Muscle of leg (tissue), 11 donors: Measurements from ENCODE around the gene SLC7A5. TPM values are rescaled to one million over a fixed set of nuclear protein-coding genes. Genes with fewer than 3 reads are reported as not detected.
"Not testable (repeated sequence)": the region's sequence is repeated elsewhere in the genome, so short reads cannot be mapped to it uniquely, and the experiment has no call there.

Experiments used
- DNase-seq: peaks from one replicate; pipeline ENCODE4 v3.0.0; 2013
- H3K27ac ChIP-seq: one replicate; pipeline ENCODE4 v1.5.1; 2013; ENCODE audit warnings: mild to moderate bottlenecking, low read length, control low read depth
- H3K27me3 ChIP-seq: one replicate; pipeline ENCODE4 v1.6.1; 2013; ENCODE audit warnings: low read length; ENCODE audit not compliant: control insufficient read depth, insufficient read depth
- H3K36me3 ChIP-seq: one replicate; pipeline ENCODE4 v1.6.1; 2013; ENCODE audit warnings: low read length; ENCODE audit not compliant: control insufficient read depth, insufficient read depth
- H3K4me1 ChIP-seq: one replicate; pipeline ENCODE4 v1.6.1; 2013; ENCODE audit warnings: low read length; ENCODE audit not compliant: control insufficient read depth, insufficient read depth
- H3K4me3 ChIP-seq: one replicate; pipeline ENCODE4 v1.5.1; 2013; ENCODE audit warnings: low read length, control low read depth
- H3K9me3 ChIP-seq: replicated peaks from 2 replicates; pipeline ENCODE4 v1.6.1; 2013; ENCODE audit warnings: low read depth, low read length; ENCODE audit not compliant: control insufficient read depth
- WGBS: methylation state at CpG from one replicate; pipeline ENCODE4 v1.1.5; 2013; ENCODE audit warnings: missing lambda C conversion rate; ENCODE audit not compliant: insufficient coverage; 5-methylcytosine and 5-hydroxymethylcytosine counted together
- polyA plus RNA-seq, 8 donors: library from polyadenylated mRNA; unstranded; fragments of 120-200 nt; gene quantifications; one replicate each; pipeline versions ENCODE4 v1.2.1 to v1.2.3, GENCODE V29; 2013; ENCODE audit warnings: inconsistent platforms in 1 of 8, low replicate concordance in 1 of 8; ENCODE audit not compliant: insufficient read length in 8 of 8, insufficient read depth in 1 of 8
- total RNA-seq: library from RNA; stranded (reverse); fragments of 120-200 nt; gene quantifications from one replicate; pipeline ENCODE4 v1.2.4, GENCODE V29; 2013

The SLC7A5 gene
- total and polyA plus RNA-seq, 9 donors = 2.3 to 14.3 (median 11.0) TPM

DNA sequence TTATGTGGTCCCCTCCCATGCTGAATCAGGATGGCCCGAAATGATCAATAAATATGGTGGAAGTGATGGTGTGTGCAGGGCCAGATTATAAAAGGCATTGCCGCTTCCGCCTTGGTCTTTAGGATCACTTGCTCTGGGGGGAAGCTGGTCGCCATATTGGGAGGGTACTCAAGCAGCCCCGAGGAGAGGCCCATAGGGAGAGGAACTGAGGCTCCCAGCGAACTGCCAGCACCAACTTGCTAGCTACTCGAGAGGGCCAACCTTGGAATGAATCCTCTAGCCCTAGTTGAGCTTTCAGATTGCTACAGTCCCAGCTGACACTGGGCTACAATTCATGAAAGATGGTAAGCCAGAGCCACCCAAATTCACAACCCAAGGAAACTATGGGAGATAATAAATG is 19.0 kb upstream of the SLC7A5 start:
- not testable (repeated sequence) for H3K9me3 ChIP-seq, H3K36me3 ChIP-seq, DNase-seq, H3K4me3 ChIP-seq, H3K27me3 ChIP-seq, H3K27ac ChIP-seq, H3K4me1 ChIP-seq
- 97% methylated on average over 5 of the region's 7 CpGs for WGBS

DNA sequence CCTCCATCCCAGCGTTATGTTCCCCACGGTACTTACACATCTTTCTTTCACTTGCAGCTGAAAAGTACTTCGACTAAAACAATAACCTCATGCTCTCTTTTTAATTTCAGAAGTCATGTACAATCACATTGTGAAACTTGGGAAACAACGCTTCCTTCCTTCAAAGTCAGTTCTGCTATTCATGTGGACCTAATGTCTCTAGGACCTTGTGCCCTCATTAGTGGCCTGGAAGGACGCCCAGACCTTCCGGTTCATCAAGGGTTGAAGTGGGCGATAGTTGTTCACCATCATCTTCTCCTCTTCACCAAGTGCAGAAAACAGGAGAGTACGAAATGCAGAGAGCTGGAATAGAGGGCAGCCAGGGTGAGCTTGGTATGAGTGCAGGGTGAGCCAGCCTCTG is 18.6 kb upstream of the SLC7A5 start:
- 86% methylated on average over 4 of the region's 8 CpGs for WGBS
- DNase-seq, H3K36me3 ChIP-seq, H3K9me3 ChIP-seq, H3K27me3 ChIP-seq, H3K27ac ChIP-seq, H3K4me1 ChIP-seq, H3K4me3 ChIP-seq: not testable (repeated sequence)

DNA sequence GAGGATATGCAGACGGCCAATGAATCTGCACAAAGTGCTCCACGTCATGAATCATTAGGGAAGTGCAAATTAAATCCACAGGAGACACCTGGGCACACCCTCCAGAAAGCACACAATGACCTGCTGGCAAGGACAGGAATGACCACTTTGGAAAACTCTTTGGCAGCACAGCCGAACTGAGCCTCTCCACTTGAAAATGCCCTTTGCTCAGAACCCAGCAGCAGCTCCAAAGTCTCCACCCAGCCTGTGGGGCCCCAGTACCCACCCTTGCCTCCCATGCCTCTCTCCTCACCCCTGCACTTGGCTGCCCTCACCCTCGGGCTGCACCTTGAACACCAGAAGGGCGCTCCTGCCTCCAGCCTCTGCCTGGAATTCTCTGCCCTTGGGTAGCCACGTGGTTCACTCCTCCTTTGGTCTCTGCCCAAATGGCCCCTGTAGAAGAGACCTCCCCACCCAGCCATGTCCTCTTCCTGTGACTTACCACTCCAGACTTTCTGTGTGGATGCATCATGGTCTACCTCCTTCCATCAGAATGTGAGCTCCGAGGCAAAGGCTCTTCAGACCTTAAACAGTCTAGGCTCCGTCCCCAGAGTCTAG is 16.2 kb upstream of the SLC7A5 start:
- H3K36me3 ChIP-seq, H3K27ac ChIP-seq, DNase-seq, H3K4me3 ChIP-seq, H3K4me1 ChIP-seq, H3K9me3 ChIP-seq: not testable (repeated sequence)
- H3K27me3 ChIP-seq = peaks cover 15% of the 10 kb centered on the region
- 31% methylated on average over 3 of the region's 8 CpGs for WGBS

DNA sequence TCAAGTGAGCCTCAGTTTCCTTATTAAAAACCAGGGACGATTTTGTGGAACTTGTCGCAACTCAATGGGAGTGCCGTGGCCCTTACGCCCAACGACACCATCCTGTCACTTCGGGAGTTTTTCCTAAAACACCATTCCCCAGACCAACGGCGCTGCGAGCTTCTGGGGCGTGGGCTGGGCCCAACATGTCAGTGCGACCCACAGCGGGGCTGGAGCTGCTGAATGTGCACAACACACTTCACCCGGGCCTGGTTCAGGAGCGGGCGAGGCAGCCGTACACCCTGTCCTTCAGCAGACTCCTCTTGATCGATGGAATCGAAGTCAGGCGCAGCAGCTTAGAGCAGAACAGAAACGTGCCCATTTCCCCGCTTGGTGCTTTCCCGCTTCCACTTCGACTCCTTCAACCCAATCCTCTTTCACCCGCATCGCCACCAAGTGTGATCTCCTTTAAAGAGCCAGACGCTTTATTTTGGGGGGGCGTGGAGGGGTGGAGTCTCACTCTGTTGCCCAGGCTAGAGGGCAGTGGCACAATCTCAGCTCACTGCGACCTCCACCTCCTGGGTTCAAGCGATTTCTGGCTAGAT is 13.2 kb upstream of the SLC7A5 start:
- Histone ChIP-seq H3K27ac (no peak overlapping the region), H3K36me3 (no peaks in the 10 kb centered on the region), H3K4me1 (peaks cover 3% of the 10 kb centered on the region), H3K27me3 (peaks cover 20% of the 10 kb centered on the region), H3K9me3 (no peaks in the 10 kb centered on the region), H3K4me3 (no peak overlapping the region)
- no peak for DNase-seq
- 87% methylated on average over 23 of the region's 29 CpGs for whole genome bisulfite sequencing

DNA sequence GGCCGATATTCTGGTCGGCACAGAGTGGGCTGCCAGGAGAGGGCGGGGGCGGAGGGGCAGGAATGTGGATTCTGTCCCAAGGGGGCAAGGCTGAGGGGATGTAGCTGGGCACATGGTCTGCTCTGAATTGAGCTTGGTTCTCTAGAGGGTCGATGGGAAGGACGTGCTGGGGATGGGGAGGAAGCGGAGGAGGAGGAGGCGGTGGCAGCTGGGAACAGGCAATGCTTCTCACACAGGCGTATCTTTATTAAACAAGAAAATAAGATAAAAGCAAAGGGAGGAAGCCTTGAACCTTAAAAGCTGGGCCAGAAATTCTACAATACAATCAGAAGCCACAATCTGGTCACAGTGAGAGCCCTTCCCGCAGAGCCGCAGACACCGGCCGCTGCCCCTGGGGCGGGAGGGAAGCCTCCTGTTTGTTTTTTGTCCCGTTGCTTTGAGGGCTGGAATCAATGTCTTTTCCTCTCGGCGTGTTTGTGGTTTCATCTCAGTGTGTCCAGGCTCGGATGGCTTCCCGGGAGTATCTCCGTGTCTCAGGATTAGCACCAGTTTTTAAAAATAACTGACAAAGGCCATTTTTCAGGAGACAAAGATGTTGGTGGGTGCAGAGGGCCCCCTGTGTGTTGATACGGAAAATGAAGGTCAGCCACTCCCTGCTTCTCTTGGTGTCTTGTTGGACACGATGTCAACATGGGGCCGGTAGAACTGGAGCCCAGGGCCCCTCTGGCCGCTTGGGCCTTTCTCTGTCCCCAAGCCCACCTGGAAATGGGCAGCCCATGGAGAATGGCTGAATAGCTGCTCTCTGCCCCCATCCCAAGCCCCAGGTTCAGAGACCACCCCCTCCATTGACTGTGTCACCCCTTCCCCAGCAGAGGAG is 12.3 kb upstream of the SLC7A5 start:
- no peaks in the 10 kb centered on the region for H3K9me3 ChIP-seq
- WGBS = 35% methylated on average over 6 of the region's 24 CpGs
- DNase-seq = no peak
- no peak overlapping the region for H3K27ac ChIP-seq
- peaks cover 22% of the 10 kb centered on the region for H3K27me3 ChIP-seq
- H3K4me1 ChIP-seq = peaks cover 3% of the 10 kb centered on the region
- H3K36me3 ChIP-seq = no peaks in the 10 kb centered on the region
- H3K4me3 ChIP-seq = no peak overlapping the region

DNA sequence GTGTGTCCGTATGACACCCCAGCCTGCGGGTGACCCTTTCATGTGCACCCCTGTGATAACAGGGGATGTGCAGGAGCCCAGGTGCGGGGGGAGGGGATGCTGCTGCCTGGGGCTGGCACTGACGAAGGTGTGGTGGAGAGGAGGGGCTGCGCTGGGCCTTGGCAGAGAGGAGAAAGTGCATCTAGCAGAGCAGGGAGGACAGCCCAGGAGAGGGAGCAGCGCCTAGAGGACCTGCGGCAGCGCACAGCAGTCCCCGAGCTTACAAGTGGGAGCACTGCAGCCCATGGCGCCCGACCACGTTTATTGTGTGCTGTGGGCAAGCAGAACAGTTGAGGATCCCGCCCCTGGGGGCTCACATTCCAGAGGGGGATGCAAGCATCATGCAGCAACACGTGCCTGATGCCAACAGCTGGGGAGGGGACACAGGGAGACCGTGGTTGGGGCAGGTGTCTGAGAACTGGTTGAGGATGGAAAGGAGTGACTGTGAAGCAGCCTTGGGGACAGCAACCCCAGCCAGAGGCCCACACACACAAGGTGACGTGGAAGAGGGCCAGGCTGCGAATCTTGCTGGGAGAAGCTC is 10.9 kb upstream of the SLC7A5 start:
- Histone ChIP-seq H3K4me1 (peaks cover 3% of the 10 kb centered on the region), H3K27ac (no peak overlapping the region), H3K9me3 (no peaks in the 10 kb centered on the region), H3K27me3 (peaks cover 34% of the 10 kb centered on the region), H3K4me3 (no peak overlapping the region), H3K36me3 (no peaks in the 10 kb centered on the region)
- no peak for DNase-seq
- 57% methylated on average over 14 of the region's 17 CpGs for WGBS

DNA sequence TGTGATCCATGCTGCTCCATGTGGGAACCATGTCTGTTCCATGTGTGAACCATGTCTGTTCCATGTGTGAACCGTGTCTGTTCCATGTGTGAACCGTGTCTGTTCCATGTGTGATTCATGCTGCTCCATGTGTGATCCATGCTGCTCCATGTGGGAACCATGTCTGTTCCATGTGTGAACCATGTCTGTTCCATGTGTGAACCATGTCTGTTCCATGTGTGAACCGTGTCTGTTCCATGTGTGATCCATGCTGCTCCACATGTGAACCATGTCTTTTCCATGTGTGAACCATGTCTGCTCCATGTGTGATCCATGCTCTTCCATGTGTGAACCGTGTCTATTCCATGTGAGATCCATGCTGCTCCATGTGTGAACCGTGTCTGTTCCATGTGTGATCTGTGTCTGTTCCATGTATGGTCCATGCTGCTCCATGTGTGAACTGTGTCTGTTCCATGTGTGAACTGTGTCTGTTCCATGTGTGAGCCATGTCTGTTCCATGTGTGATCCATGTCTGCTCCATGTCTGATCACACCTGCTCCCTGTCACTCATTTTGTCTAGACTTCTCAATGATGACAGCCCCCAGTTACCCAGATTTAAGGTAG is 10.2 kb upstream of the SLC7A5 start:
- not testable (repeated sequence) for H3K4me1 ChIP-seq, H3K36me3 ChIP-seq, H3K27ac ChIP-seq, H3K4me3 ChIP-seq, H3K9me3 ChIP-seq, DNase-seq
- H3K27me3 ChIP-seq = peaks cover 38% of the 10 kb centered on the region
- WGBS = 95% methylated on average over 5 of the region's 5 CpGs

DNA sequence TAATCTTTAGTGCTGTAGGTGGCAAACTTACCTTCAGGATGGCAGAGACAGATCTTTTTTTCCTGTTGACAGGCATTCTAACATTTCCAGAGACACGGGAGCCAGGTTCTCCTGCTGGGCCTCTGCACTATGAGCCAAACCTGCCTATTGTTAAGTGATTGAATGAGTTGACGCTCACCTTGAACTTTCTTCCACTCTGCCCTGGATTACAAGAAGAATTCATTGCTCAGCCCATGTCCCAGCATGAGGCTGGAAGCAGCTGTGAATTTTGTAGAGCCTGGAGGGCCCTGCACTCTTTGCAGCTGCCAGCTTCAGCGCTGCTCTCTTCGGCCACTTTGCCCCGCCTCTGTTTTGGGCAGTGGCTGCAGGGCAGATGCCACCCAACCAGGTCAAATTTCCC is 9.4 kb upstream of the SLC7A5 start:
- WGBS = 65% methylated on average over 4 of the region's 5 CpGs
- H3K4me1 ChIP-seq = peaks cover 3% of the 10 kb centered on the region
- no peak overlapping the region for H3K27ac ChIP-seq
- no peak overlapping the region for H3K4me3 ChIP-seq
- no peaks in the 10 kb centered on the region for H3K36me3 ChIP-seq
- no peaks in the 10 kb centered on the region for H3K9me3 ChIP-seq
- DNase-seq = no peak
- peaks cover 42% of the 10 kb centered on the region for H3K27me3 ChIP-seq

DNA sequence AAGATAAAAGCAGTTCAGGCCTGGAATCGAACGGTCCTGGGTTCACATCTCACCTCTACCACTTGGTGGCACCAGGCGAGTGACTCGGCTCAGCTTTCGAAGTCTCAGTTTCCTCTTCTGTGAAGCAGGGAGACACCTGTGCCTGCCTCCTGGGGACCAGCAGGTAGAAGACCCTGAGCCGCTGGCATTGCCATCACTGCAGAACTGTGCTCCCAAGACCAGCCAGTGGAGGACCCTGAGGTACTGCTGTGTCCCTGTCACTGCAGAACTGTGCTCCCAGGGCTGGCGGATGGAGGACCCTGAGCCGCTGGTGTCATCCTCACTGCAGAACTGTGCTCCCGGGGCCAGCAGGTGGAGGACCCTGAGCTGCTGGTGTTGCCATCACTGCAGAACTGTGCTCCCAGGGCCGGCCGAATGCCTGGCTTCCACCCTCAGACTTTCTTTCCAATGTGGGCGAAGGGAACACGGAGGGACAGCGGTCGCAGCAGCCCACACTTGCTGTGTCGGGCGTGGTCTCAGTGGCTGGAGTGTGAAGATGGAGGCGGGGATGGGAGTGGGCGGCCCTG is 8.7 kb upstream of the SLC7A5 start:
- Histone ChIP-seq H3K27me3 (peaks cover 42% of the 10 kb centered on the region), H3K9me3 (no peaks in the 10 kb centered on the region), H3K4me3 (no peak overlapping the region), H3K27ac (no peak overlapping the region), H3K4me1 (peaks cover 3% of the 10 kb centered on the region), H3K36me3 (no peaks in the 10 kb centered on the region)
- 82% methylated on average over 13 of the region's 19 CpGs for WGBS
- no peak for DNase-seq
